ENCODE results near the gene DIO1. TPM values are rescaled to one million over a fixed set of nuclear protein-coding genes. Genes with fewer than 3 reads are reported as not detected.

DIO1 gene
- total RNA-seq, 1 donor from 2014 or later, result not detected

DNA sequence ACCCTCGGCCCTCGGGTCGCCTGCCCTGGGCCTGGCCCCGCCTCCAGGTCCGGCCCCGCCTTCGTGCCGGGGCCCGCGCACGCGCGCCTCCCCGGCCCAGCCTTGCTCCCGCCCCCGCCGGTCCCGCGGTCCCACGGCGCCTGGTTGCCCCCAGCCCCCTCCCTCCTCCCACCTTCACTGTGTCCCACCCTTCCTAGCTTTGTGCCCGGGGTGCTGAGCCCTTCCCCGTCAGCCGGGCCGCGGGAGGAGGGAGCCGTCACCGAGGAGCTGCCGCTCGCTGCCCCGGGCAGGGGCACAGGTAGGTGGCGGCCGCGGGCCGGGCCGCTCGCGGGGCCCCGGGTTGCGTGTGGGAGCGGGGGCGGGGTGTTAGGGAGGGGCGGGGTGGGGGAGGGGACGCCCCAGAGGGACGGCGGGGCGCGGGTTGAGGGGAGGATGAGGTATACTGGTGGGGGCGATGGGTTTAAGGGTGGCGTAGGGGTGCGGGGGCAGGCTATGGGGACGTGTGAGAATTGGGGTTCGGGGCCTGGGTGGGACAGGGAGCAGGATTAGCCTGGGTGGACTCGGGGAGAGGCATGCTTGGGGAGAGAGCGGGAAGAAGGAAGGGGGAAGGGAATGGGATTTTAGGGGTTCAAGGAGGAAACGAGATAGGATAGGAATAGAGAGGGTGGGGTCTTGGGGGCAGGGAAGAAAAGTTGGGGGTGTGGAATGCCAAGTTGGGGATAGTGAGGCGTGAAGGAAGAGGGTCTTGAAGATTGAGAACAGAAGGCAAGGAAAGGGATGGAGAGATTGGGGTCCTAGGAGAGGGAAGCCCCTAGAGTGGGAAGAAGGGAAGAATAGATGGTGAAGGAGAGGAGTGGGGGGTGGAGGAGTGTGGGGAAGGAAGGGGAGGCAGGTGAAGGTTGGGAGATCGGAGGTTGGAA lies 52.5 kb downstream of the DIO1 start, which contains the start of gene LRRC42:
TSS of gene LRRC42 (plus strand) at position 99 of the 920 bp plus-strand sequence. CDS start 5,650 bp downstream, outside the sequence.
- Histone ChIP-seq H3K4me1 (peaks cover 9 to 16% of the 10 kb centered on the region in 2 donors), H3K36me3 (no peaks in the 10 kb centered on the region), H3K4me3 (peak within 1 kb of the TSS; percentile 80 to 96), H3K9me3 (no peaks in the 10 kb centered on the region), H3K27ac (peak within 1 kb of the TSS; percentile 77 to 98), H3K27me3 (no peaks in the 10 kb centered on the region)
- peak in 2 of 3 experiments; percentile 23 to 51 for TF ChIP-seq CTCF (IDR thresholded peaks at IDR 0.05)
- intact Hi-C loops (cut with DNase I), result loop anchor here (1.0 to 10.0 kb wide), 5 partner anchors 108 to 818 kb away; partner anchors contain the start of genes LRP8, NDC1 and PARS2
- no peak for DNase-seq (ENCODE audit: low spot score in 2 of 2)

DNA sequence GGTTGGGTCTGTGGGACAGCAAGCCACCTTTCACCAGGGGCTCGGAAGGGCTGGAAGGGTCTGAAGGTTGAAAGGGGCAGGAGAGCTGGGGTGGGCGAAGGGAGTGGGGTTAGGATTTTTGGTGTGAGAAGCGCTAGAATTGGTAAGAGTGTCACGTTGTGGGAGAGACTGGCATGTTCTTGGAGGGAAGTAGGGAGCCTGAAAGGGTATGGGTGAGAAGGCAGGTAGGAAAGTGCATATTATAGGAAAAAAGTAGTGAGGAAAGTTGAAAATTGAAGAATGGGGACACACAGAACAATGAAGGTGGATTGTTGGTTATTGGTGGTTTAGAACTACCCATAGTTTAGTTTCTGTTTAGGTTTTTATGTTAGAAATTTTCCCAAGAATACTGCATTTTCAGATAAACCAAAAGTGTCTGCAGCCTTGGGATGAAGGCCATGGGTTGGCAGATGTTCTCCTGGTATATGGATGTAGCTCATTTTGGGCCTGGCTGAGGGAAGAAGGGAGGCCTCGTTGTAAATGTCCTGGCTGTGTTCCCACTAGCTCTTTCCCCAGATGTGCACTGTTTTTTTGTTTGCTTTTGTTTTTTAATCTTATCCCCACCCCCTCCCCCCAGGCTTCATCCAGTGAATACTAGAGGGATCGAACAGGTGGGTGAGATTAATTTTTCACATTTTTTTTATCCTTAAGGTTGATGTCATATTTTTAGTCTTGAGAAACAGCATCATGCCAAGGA lies 53.4 kb downstream of the DIO1 start:
- Histone ChIP-seq H3K27me3 (no peaks in the 10 kb centered on the region), H3K27ac (peak overlapping the region; percentile 77 to 98), H3K4me3 (peak overlapping the region; percentile 80 to 96), H3K9me3 (no peaks in the 10 kb centered on the region), H3K36me3 (peaks cover 0 to 6% of the 10 kb centered on the region in 2 donors), H3K4me1 (peaks cover 9 to 16% of the 10 kb centered on the region in 2 donors)
- TF ChIP-seq CTCF (IDR thresholded peaks at IDR 0.05), result no peak
- no peak for DNase-seq (ENCODE audit: low spot score in 2 of 2)
- intact Hi-C loops (cut with DNase I), result loop anchor here (5.0 to 10.0 kb wide), 4 partner anchors 540 to 817 kb away; partner anchors contain the start of genes LRP8 and PARS2

- Histone ChIP-seq H3K4me3 (no peak overlapping the region), H3K27ac (peak overlapping the region in 1 of 2 donors; percentile 98), H3K9me3 (no peaks in the 10 kb centered on the region), H3K36me3 (peaks cover 4 to 15% of the 10 kb centered on the region in 2 donors), H3K27me3 (no peaks in the 10 kb centered on the region), H3K4me1 (peaks cover 9 to 16% of the 10 kb centered on the region in 2 donors)
- no peak for DNase-seq (ENCODE audit: low spot score in 2 of 2)
- intact Hi-C loops (cut with DNase I), result loop anchor here (5.0 to 10.0 kb wide), 4 partner anchors 539 to 817 kb away; partner anchors contain the start of genes LRP8 and PARS2
- TF ChIP-seq CTCF (IDR thresholded peaks at IDR 0.05), result no peak
Measured at GRCh38 chr1:53948291-53948690, 54.3 kb downstream of the DIO1 start.

DNA sequence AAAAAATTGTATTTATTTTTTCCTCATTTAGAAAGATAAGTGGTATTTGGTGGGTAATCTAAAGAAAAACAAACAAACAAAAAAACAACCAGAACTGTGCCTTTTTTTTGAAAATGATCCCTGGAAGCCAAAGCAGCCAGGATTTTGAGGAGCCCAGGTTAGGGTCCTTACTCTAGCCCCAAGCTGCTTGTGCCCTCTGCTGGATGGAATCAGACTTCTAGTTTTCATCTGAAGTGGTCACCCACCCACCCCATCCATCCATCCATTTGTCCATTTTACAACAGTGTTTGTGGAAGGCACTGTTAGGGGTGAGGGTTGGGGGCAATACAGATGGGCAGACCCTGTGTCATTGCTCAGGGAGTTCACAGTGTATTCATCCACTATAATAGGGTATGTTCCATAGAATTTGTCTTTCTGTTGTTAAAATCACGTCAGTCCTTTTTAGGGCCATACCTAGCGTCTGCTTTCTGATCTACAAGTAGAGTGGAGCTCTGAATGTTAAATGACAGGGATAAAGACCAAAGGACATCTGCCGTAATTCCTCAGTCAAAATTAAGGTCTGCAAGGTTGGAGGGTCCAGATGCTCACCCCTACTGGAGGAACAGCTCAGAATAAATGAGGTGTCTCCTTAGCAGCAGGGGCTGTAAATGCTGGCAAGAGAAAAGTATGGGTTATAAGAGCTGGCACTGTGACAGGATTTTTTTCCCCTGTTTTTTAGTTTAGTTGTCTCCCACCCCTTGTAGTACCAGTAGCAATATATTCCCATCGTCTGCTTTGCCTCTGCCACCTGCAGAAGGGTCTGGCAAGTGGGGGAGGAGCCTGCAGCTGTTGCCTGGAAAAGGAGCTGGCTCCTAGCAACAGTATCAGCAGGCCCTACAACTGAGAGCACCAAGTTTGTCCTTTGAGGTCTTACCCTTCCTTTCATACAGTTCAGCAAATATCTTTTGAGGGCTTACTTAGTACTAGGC lies 55.3 kb downstream of the DIO1 start:
- peaks cover 10 to 26% of the 10 kb centered on the region in 2 donors for H3K36me3 ChIP-seq
- intact Hi-C loops (cut with DNase I), result loop anchor here (5.0 to 10.0 kb wide), 4 partner anchors 538 to 815 kb away; partner anchors contain the start of genes LRP8 and PARS2
- H3K27me3 ChIP-seq, result no peaks in the 10 kb centered on the region
- H3K9me3 ChIP-seq, result no peaks in the 10 kb centered on the region
- TF ChIP-seq CTCF (IDR thresholded peaks at IDR 0.05), result peak; percentile 32 to 59 (median 48)
- H3K27ac ChIP-seq, result no peak overlapping the region
- no peak overlapping the region for H3K4me3 ChIP-seq
- DNase-seq (ENCODE audit: low spot score in 2 of 2), result no peak
- peaks cover 6 to 11% of the 10 kb centered on the region in 2 donors for H3K4me1 ChIP-seq

All from ascending aorta (tissue), 2 donors.